GM23248 (cell line): Measurements from ENCODE around the gene USP34.

ENCODE experiments used
- EZH2 ChIP-seq: fragments of 200-600 bp; sonication (generic); IDR thresholded peaks from 2 replicates; pipeline ENCODE4 v1.6.1; 2018; ENCODE audit warnings: antibody characterized with exemption, mild to moderate bottlenecking; ENCODE audit not compliant: insufficient read depth, poor library complexity, severe bottlenecking
- EZH2phosphoT487 ChIP-seq: fragments of 200-600 bp; sonication (generic); IDR thresholded peaks from 2 replicates; pipeline ENCODE4 v1.6.1; 2018; ENCODE audit warnings: antibody characterized with exemption, moderate library complexity, mild to moderate bottlenecking, low read depth; ENCODE audit not compliant: insufficient read depth

DNA sequence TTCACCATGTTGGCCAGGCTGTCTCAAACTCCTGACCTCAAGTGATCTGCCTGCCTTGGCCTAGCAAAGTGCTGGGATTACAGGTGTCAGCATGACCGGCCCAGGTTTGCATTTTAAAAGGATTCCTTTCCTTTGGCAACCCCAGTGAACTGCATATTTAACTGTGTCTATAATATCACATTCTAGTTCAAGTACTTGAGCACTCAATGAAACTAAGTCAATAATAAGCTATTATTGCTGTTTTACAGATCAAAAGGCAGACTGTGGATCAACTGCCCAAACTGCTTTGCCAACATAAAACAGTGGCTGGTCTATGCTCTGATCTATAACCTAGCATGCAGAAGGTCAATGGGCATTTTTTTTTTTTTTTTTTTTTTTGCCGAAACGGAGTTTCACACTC lies 144.5 kb downstream of the USP34 start:
- TF ChIP-seq EZH2phosphoT487 (no peak), EZH2 (no peak)
